ENCODE data around the gene APEH.

DNA sequence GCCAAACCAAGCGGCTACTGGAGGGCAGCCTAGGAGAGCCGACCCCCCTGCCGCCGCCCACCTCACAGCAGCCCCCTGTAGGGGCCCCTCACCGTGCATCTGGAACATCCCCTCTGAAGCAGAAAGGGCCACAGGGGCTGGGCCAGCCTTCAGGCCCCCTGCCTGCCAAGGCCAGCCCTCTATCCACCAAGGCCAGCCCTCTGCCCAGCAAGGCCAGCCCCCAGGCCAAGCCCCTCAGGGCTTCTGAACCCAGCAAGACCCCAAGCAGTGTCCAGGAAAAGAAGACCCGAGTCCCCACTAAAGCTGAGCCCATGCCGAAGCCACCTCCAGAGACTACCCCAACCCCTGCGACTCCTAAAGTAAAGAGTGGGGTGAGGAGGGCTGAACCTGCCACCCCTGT lies 23.5 kb upstream of the APEH start:
- no peak for TF ChIP-seq CTCF (IDR thresholded peaks at IDR 0.05)
- no peak for TF ChIP-seq EP300 (IDR thresholded peaks at IDR 0.05)
- no peak for TF ChIP-seq POLR2A (IDR thresholded peaks at IDR 0.05; ENCODE audit: low read depth)

All from esophagus muscularis mucosa (tissue), 4 donors.